Central memory CD8-positive, alpha-beta T cell (primary cell): Measurements from ENCODE around the gene SPATA31D1.

Experiments used
- ATAC-seq: fragments of 150-1000 bp; cut with Tn5 transposase; replicated peaks from 2 replicates; pipeline ENCODE4 v1.10.0; 2022; ENCODE audit warnings: mild to moderate bottlenecking, moderate FRiP score, moderate number of reproducible peaks; ENCODE audit not compliant: poor library complexity, severe bottlenecking; ENCODE audit errors: extremely low read depth
- DNase-seq, 2 donors: peaks; one replicate each; pipeline ENCODE4 v3.0.0; 2021; ENCODE audit warnings: low spot score in 2 of 2
- H3K27ac Mint-ChIP-seq: one replicate; pipeline ENCODE4 v1.8.0; 2022; ENCODE audit warnings: low read depth, mild to moderate bottlenecking, moderate library complexity, mixed read lengths
- H3K27me3 Mint-ChIP-seq: one replicate; pipeline ENCODE4 v1.8.0; 2022; ENCODE audit warnings: mixed read lengths
- H3K36me3 Mint-ChIP-seq: one replicate; pipeline ENCODE4 v1.8.0; 2022; ENCODE audit warnings: mild to moderate bottlenecking, moderate library complexity, mixed read lengths; ENCODE audit not compliant: insufficient read depth
- H3K4me1 Mint-ChIP-seq: one replicate; pipeline ENCODE4 v1.8.0; 2022; ENCODE audit warnings: mixed read lengths
- H3K4me3 Mint-ChIP-seq: one replicate; pipeline ENCODE4 v1.8.0; 2022; ENCODE audit warnings: mild to moderate bottlenecking, moderate library complexity, mixed read lengths
- H3K9me3 Mint-ChIP-seq: one replicate; pipeline ENCODE4 v1.8.0; 2022; ENCODE audit warnings: mixed read lengths

The SPATA31D1 gene

DNA sequence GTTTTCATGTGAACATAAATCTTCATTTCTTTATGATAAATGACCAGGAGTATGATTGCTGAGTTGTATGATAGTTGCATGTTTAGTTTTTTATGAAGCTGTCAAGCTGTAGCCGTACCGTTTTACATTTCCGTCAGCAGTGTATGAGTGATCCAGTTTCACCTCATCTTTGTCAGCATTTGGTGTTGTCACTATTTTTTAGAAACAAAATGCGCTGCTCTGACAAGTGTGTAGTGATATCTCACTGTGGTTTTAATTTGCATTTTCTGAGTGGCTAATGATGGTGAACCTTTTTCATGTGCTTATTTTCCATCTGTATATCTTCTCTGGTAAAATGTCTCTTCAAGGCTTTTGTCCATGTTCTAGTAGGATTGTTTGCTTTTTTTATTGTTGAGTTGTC lies 6.7 kb upstream of the SPATA31D1 start:
- H3K36me3 Mint-ChIP-seq: no peaks in the 10 kb centered on the region
- H3K4me3 Mint-ChIP-seq: no peak overlapping the region
- H3K27ac Mint-ChIP-seq: no peak overlapping the region
- H3K9me3 Mint-ChIP-seq: peaks cover 23% of the 10 kb centered on the region
- no peak for ATAC-seq
- H3K4me1 Mint-ChIP-seq: no peaks in the 10 kb centered on the region
- DNase-seq: no peak
- H3K27me3 Mint-ChIP-seq: no peaks in the 10 kb centered on the region

DNA sequence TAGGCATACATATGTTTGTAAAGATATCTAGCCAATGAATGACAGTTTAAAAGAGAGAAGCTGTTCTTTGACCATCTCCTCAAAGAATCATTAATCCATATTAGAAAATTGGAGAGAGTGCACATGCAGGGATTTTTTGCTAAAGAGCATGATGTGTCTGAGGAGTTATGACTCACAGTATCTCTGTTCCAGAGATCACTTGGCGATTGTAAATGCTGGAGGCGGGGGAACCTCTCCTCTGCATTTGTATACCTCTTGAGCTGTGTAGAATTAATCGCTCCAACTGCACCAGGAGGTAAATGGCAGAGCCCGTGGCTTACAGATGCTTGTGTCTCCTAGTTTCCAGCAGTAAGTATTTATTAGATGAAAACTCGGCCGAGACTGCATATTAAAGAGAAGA lies 3.6 kb upstream of the SPATA31D1 start:
- Mint-ChIP-seq H3K4me1 (no peaks in the 10 kb centered on the region), H3K9me3 (peaks cover 23% of the 10 kb centered on the region), H3K27ac (no peak overlapping the region), H3K36me3 (no peaks in the 10 kb centered on the region), H3K27me3 (no peaks in the 10 kb centered on the region), H3K4me3 (no peak overlapping the region)
- DNase-seq (no peak), ATAC-seq (no peak)

DNA sequence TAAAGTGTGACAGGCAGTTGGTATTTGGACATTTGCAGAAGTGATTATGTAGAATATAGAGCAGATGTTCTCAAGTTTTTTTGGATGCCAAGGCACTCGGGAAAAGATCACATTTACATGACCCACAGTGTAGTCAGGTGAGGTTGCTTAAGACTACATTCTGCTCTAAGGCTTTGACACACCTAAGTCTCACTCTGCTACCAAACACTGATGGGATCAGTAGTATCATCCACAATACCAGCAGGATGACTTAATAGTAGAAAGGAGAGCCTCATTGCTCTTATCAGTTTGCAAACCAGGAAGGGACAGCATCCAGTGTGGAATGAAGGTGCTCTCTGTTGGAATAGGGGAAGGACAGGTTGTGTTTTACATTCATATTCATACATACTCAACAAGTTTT lies 2.5 kb upstream of the SPATA31D1 start:
- ATAC-seq: no peak

DNA sequence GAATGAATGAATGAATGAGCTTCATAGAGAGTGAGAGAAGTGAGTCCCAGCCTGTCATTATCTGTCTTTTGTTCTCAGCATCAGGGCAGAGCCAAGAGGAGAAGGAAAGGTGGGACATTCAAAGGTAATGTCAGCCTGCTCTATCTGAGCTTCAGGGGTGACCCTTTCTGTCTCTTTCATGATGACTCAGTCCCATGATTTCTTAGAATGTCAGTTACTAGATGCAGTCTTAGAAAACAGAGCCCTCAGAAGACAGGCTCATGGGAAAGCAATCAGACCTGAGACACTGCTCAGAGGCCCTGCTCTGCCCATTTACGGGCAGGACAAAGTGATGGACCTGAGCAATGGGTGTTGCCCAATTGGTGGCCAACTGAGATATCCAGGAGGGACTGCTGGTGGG lies 1.1 kb downstream of the SPATA31D1 start:
- Mint-ChIP-seq H3K27me3 (no peaks in the 10 kb centered on the region), H3K27ac (no peak overlapping the region), H3K4me1 (no peaks in the 10 kb centered on the region), H3K36me3 (no peaks in the 10 kb centered on the region), H3K4me3 (no peak overlapping the region), H3K9me3 (peaks cover 19% of the 10 kb centered on the region)
- ATAC-seq (no peak), DNase-seq (no peak)

More for the DNA sequence above, 2.5 kb upstream of the SPATA31D1 start:
- H3K4me1 Mint-ChIP-seq: no peaks in the 10 kb centered on the region
- H3K27me3 Mint-ChIP-seq: no peaks in the 10 kb centered on the region
- H3K4me3 Mint-ChIP-seq: no peak overlapping the region
- no peak overlapping the region for H3K27ac Mint-ChIP-seq
- H3K36me3 Mint-ChIP-seq: no peaks in the 10 kb centered on the region
- H3K9me3 Mint-ChIP-seq: peaks cover 12% of the 10 kb centered on the region
- no peak for DNase-seq

DNA sequence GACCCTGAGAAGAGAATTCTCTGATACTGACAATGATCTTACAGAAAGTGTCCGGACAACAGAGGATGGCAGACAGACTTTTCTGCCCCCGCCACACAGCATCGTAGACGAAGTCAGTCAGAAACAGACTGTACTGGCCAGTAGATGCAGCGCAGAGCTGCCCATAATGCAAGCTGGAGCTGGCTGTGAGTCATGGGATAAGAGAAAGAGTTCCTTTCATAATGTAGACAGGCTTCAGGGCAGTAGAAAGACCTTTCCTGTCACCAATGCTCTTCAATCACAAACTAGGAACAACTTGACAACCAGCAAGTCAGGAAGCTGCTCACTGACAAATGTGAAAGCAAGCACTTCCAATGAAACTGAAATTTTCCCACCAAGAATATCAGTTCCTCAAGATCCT lies 5.1 kb downstream of the SPATA31D1 start:
- Mint-ChIP-seq H3K4me3 (no peak overlapping the region), H3K9me3 (peaks cover 22% of the 10 kb centered on the region), H3K36me3 (no peaks in the 10 kb centered on the region), H3K27me3 (no peaks in the 10 kb centered on the region), H3K4me1 (no peaks in the 10 kb centered on the region), H3K27ac (no peak overlapping the region)
- ATAC-seq (no peak), DNase-seq (no peak)

DNA sequence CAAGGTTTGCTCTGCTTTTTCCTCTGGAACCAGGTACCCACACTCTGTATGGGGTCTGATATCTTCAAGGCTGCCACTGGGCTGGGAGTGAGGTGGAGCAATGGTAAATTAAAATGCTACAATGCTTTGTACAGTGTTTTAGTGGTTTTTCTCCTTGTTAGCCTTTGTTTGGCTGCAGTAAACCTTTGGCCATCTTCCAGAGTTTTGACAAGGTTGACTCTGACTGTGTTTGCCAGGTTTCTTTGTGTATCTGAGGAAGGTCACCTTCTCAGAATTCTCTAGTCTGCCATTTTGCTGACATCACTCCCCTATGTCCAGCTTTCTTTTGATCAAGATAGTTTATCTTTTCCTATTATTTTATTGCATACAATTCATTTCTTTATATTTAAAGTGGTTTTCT lies 11.2 kb downstream of the SPATA31D1 start:
- H3K36me3 Mint-ChIP-seq: no peaks in the 10 kb centered on the region
- ATAC-seq (no peak), DNase-seq (no peak)
- no peaks in the 10 kb centered on the region for H3K27me3 Mint-ChIP-seq
- H3K9me3 Mint-ChIP-seq: peaks cover 23% of the 10 kb centered on the region
- no peak overlapping the region for H3K27ac Mint-ChIP-seq
- H3K4me3 Mint-ChIP-seq: no peak overlapping the region
- H3K4me1 Mint-ChIP-seq: no peaks in the 10 kb centered on the region

DNA sequence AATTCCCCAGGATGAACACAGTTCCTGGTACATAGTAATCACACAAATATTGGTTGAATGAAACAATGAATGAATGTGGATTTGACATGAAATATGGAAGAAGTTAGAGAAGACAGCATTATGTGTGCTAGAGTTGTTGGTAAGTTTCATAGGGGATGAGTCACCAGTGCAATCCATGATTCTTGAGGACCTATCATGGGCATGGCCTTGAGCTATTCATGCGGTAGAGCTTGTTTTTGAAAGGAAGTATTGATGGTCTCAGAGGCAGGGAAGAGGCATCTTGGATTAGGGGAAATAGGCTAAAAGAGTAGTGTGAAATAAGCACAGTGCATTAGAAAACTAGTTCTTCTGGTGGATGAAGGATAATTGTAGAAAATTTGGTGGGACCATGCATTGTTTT lies 22.1 kb downstream of the SPATA31D1 start:
- DNase-seq (no peak), ATAC-seq (no peak)
- H3K36me3 Mint-ChIP-seq: no peaks in the 10 kb centered on the region

DNA sequence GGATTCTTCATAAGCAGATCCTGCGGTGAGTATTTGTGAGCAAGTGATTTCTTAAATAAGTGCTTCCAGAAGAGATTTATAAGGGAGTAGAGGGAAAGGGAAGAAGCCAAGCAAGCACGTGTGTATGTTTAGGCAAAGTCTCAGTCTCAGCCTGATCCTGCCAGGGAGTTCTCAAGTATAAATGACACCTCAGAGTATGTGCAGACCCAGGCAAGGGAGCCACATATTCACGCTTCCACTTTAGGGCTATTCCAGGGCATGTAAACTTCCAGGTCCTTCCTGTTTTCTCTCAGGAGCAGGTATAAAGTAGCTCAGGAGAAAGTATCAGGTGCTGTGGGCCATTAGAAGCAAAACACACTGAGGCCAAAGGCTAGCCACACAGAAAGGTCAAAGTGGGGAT lies 22.6 kb downstream of the SPATA31D1 start:
- no peaks in the 10 kb centered on the region for H3K27me3 Mint-ChIP-seq

More for the DNA sequence above, 22.1 kb downstream of the SPATA31D1 start:
- Mint-ChIP-seq H3K27ac (no peak overlapping the region), H3K9me3 (peaks cover 22% of the 10 kb centered on the region), H3K4me1 (no peaks in the 10 kb centered on the region), H3K27me3 (no peaks in the 10 kb centered on the region), H3K4me3 (no peak overlapping the region)

DNA sequence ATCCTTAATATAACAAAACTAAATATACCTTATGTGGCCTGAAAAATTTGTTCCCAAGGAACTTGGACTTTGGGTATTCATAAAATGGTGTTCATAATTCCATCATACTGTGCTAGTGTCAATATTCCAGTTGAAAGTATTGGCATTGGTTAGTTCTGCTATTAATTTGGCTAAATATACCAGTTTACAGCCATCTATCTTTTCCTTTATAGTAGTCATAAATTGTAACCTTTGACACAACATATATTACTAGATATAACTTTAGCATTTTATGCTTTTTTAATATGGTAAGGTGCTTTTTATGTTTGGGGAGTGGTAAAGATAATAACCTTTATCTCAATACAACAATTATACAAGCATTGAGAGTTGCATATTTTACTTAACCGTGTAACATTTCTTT lies 23.7 kb downstream of the SPATA31D1 start:
- H3K4me1 Mint-ChIP-seq: no peaks in the 10 kb centered on the region
- H3K27me3 Mint-ChIP-seq: no peaks in the 10 kb centered on the region
- peaks cover 17% of the 10 kb centered on the region for H3K9me3 Mint-ChIP-seq
- H3K4me3 Mint-ChIP-seq: no peak overlapping the region
- H3K36me3 Mint-ChIP-seq: no peaks in the 10 kb centered on the region
- no peak for DNase-seq
- no peak for ATAC-seq
- H3K27ac Mint-ChIP-seq: no peak overlapping the region

More for the DNA sequence above, 22.6 kb downstream of the SPATA31D1 start:
- peaks cover 21% of the 10 kb centered on the region for H3K9me3 Mint-ChIP-seq
- no peaks in the 10 kb centered on the region for H3K36me3 Mint-ChIP-seq
- H3K4me3 Mint-ChIP-seq: no peak overlapping the region
- no peak overlapping the region for H3K27ac Mint-ChIP-seq
- no peak for ATAC-seq
- no peaks in the 10 kb centered on the region for H3K4me1 Mint-ChIP-seq
- DNase-seq: no peak

DNA sequence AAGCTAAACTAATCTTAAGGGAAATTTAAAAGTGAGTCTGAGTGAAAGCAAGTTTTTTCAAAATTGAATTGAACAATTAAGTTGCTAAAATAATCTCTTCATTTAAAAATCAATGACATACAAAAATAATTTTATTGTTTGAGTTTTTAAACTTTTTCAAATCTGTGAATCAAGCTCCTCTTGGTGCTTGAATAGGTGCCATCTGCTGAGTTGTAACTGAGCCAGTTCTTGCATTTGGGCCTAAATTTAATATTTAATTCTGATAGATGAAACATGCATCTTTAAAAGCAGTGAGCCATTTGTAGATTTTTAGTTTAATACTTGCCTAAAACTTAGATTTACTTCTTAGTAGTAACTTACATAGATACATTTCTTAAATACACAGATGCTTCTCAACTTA lies 31.8 kb downstream of the SPATA31D1 start:
- Mint-ChIP-seq H3K9me3 (peaks cover 21% of the 10 kb centered on the region), H3K4me1 (no peaks in the 10 kb centered on the region), H3K27me3 (no peaks in the 10 kb centered on the region), H3K27ac (no peak overlapping the region), H3K4me3 (no peak overlapping the region), H3K36me3 (no peaks in the 10 kb centered on the region)
- no peak for ATAC-seq
- no peak for DNase-seq

DNA sequence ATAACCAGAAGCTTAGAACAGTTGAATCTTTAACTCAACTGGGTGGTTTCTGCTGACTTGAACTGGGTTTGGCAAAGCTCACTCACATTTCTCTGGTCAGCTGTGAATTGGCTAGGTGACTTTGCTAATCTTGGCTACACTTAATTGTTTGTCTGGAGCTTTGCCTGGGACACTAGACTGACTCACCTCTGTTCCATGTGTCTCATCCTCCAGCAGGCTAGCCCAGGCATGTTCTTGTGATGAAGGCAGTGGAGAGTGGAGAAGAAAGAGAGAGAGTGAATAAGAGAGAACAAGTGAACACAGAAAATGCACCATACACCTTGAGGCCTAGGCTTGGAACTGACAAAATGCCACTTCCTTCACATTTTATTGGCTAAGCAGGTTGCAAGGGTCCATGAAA lies 32.6 kb downstream of the SPATA31D1 start:
- no peak for DNase-seq
- Mint-ChIP-seq H3K4me3 (no peak overlapping the region), H3K4me1 (no peaks in the 10 kb centered on the region)

DNA sequence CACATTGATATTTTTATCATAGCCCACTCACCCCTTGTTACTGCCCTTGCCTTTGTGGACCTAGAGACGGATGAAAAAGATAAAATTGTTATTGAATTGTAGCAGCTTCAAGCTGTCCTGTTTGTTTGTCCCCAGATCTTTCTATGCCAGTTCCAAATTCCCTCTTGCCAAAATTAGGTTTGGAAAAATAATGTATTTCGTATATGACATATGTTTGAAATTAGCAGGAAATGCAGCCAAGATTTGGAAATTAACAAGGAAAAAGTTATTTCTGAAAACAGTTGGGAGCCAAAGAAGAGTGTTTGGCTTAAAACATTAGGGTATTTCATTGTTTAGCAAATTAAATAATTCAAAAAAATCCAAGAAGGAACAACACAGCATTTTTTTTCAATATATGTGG lies 33.5 kb downstream of the SPATA31D1 start:
- ATAC-seq: no peak
- H3K27ac Mint-ChIP-seq: no peak overlapping the region
- no peaks in the 10 kb centered on the region for H3K36me3 Mint-ChIP-seq
- peaks cover 19% of the 10 kb centered on the region for H3K9me3 Mint-ChIP-seq
- no peak overlapping the region for H3K4me3 Mint-ChIP-seq
- no peaks in the 10 kb centered on the region for H3K4me1 Mint-ChIP-seq
- no peaks in the 10 kb centered on the region for H3K27me3 Mint-ChIP-seq
- DNase-seq: no peak

More for the DNA sequence above, 32.6 kb downstream of the SPATA31D1 start:
- Mint-ChIP-seq H3K27me3 (no peaks in the 10 kb centered on the region), H3K27ac (no peak overlapping the region), H3K9me3 (peaks cover 19% of the 10 kb centered on the region), H3K36me3 (no peaks in the 10 kb centered on the region)
- ATAC-seq: no peak

DNA sequence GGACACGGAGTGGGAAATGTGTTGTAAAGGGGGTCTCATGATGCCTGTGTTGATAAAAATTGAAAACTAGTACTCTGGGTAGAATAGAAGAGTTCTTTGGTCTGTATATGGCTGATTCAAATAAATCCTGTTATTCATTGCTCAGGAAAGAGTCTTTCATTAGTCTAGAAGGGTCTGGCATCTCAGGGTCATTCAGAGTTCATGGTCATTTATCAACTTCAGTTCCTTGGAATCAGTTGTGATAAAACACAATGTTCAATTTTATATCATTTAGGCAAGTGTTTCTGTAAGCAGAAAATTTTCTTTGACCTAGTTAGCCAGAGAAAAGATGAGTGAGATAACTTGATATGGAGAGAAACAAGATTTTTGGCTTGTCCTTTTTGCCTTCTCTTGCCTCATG lies 36.3 kb downstream of the SPATA31D1 start:
- ATAC-seq: no peak
- H3K4me3 Mint-ChIP-seq: no peak overlapping the region
- DNase-seq: no peak
- no peaks in the 10 kb centered on the region for H3K4me1 Mint-ChIP-seq
- no peaks in the 10 kb centered on the region for H3K27me3 Mint-ChIP-seq
- H3K9me3 Mint-ChIP-seq: peaks cover 12% of the 10 kb centered on the region
- H3K36me3 Mint-ChIP-seq: no peaks in the 10 kb centered on the region
- no peak overlapping the region for H3K27ac Mint-ChIP-seq
